RWPE2 (cell line): ENCODE results near the gene TCTN1.

ENCODE experiments used
- ATAC-seq: fragments of 200-7000 bp; cut with Tn5 transposase; 3 replicates; pipeline ENCODE4 v1.9.1; 2021; ENCODE audit warnings: low read depth
- DNase-seq: peaks from one replicate; pipeline ENCODE4 v3.0.0-alpha.2; 2020; ENCODE audit warnings: low spot score
- H3K27ac ChIP-seq: fragments of 450-650 bp; 2 replicates; pipeline ENCODE4 v1.5.1; 2017; ENCODE audit warnings: mild to moderate bottlenecking; ENCODE audit not compliant: poor library complexity, severe bottlenecking
- H3K27me3 ChIP-seq: fragments of 250-450 bp; sonication (Bioruptor Pico); 2 replicates; pipeline ENCODE4 v1.5.1; 2021; ENCODE audit warnings: mild to moderate bottlenecking, moderate library complexity; ENCODE audit not compliant: insufficient read depth, poor library complexity, severe bottlenecking
- H3K36me3 ChIP-seq: fragments of 250-450 bp; sonication (Bioruptor Pico); 2 replicates; pipeline ENCODE4 v1.5.1; 2020; ENCODE audit warnings: low read depth, mild to moderate bottlenecking, moderate library complexity
- H3K4me1 ChIP-seq: fragments of 250-450 bp; sonication (Bioruptor Pico); 2 replicates; pipeline ENCODE4 v1.5.1; 2021; ENCODE audit warnings: mild to moderate bottlenecking, moderate library complexity; ENCODE audit not compliant: insufficient read depth, poor library complexity, severe bottlenecking
- H3K4me3 ChIP-seq: fragments of 250-450 bp; sonication (Bioruptor Pico); 2 replicates; pipeline ENCODE4 v1.5.1; 2021; ENCODE audit warnings: mild to moderate bottlenecking, moderate library complexity; ENCODE audit not compliant: severe bottlenecking
- H3K9me3 ChIP-seq: fragments of 250-450 bp; sonication (Bioruptor Pico); 2 replicates; pipeline ENCODE4 v1.5.1; 2021; ENCODE audit warnings: mild to moderate bottlenecking, moderate library complexity; ENCODE audit not compliant: severe bottlenecking
- CTCF ChIP-seq: fragments of 450-650 bp; IDR thresholded peaks from one replicate; pipeline ENCODE4 v1.5.1; 2017; ENCODE audit warnings: mild to moderate bottlenecking, moderate library complexity; ENCODE audit not compliant: poor library complexity, severe bottlenecking

The TCTN1 gene

GRCh38 chr12:110677982-110678381 is 64.1 kb downstream of the TCTN1 start:
- H3K4me3 ChIP-seq = no peak overlapping the region
- no peak for TF ChIP-seq CTCF
- no peak overlapping the region for H3K27ac ChIP-seq
- no peak for ATAC-seq
- H3K4me1 ChIP-seq = no peaks in the 10 kb centered on the region
- no peak for DNase-seq
- no peaks in the 10 kb centered on the region for H3K9me3 ChIP-seq
- no peaks in the 10 kb centered on the region for H3K36me3 ChIP-seq
- H3K27me3 ChIP-seq = no peaks in the 10 kb centered on the region

- ATAC-seq = no peak
- Histone ChIP-seq H3K36me3 (no peaks in the 10 kb centered on the region), H3K27me3 (no peaks in the 10 kb centered on the region), H3K4me1 (no peaks in the 10 kb centered on the region), H3K9me3 (no peaks in the 10 kb centered on the region), H3K4me3 (no peak overlapping the region), H3K27ac (no peak overlapping the region)
- DNase-seq = no peak
- TF ChIP-seq CTCF = no peak
Observed at GRCh38 chr12:110679201-110679600, 65.3 kb downstream of the TCTN1 start.

- DNase-seq (no peak), ATAC-seq (no peak)
- H3K4me3 ChIP-seq = no peak overlapping the region
- H3K4me1 ChIP-seq = no peaks in the 10 kb centered on the region
- H3K27ac ChIP-seq = no peak overlapping the region
- no peak for TF ChIP-seq CTCF
- no peaks in the 10 kb centered on the region for H3K9me3 ChIP-seq
- H3K27me3 ChIP-seq = no peaks in the 10 kb centered on the region
- H3K36me3 ChIP-seq = no peaks in the 10 kb centered on the region
Observed at GRCh38 chr12:110680032-110680431, 66.1 kb downstream of the TCTN1 start.

GRCh38 chr12:110683888-110684287 is 70.0 kb downstream of the TCTN1 start:
- Histone ChIP-seq H3K4me1 (no peaks in the 10 kb centered on the region), H3K27ac (no peak overlapping the region)
- no peak for ATAC-seq

More at GRCh38 chr12:110683888-110684287, 70.0 kb downstream of the TCTN1 start:
- TF ChIP-seq CTCF = no peak
- H3K9me3 ChIP-seq = no peaks in the 10 kb centered on the region
- no peak overlapping the region for H3K4me3 ChIP-seq
- H3K36me3 ChIP-seq = no peaks in the 10 kb centered on the region
- DNase-seq = no peak
- H3K27me3 ChIP-seq = peaks cover 13% of the 10 kb centered on the region
